NCI-H2196 (cell line): ENCODE data around the gene SYCP2.
A peak's percentile ranks its signal among the peaks of the same experiment; 100 is the strongest.

Source experiments
- DNase-seq: peaks from one replicate; lab custom pipeline; 2025; ENCODE audit not compliant: unreplicated experiment; lab: John Stamatoyannopoulos, UW

SYCP2 gene

GRCh38 chr20:59945731-59946130 is 12.3 kb upstream of the SYCP2 start:
- no peak for DNase-seq

GRCh38 chr20:59945175-59945574 is 11.7 kb upstream of the SYCP2 start:
- no peak for DNase-seq

- no peak for DNase-seq
Observed at GRCh38 chr20:59944726-59945125, 11.3 kb upstream of the SYCP2 start.

GRCh38 chr20:59942245-59942644 is 8.8 kb upstream of the SYCP2 start:
- no peak for DNase-seq

- no peak for DNase-seq
Observed at GRCh38 chr20:59940956-59941294, 7.5 kb upstream of the SYCP2 start.

- peak; percentile 93 for DNase-seq
Observed at GRCh38 chr20:59940129-59940955, 6.9 kb upstream of the SYCP2 start, which contains the start of the genes FAM217B and PPP1R3D. TSS of gene FAM217B (plus strand) at chr20:59940389. CDS start at chr20:59943944, 3,555 bp downstream. TSS of gene PPP1R3D (minus strand) at chr20:59940305. CDS start at chr20:59939931, 374 bp downstream.

- no peak for DNase-seq
Observed at GRCh38 chr20:59939879-59940128, 6.4 kb upstream of the SYCP2 start.

GRCh38 chr20:59939052-59939878 is 5.8 kb upstream of the SYCP2 start:
- DNase-seq = no peak

GRCh38 chr20:59938696-59939051 is 5.2 kb upstream of the SYCP2 start:
- no peak for DNase-seq

GRCh38 chr20:59938221-59938620 is 4.8 kb upstream of the SYCP2 start:
- DNase-seq = no peak

GRCh38 chr20:59937150-59937549 is 3.7 kb upstream of the SYCP2 start:
- DNase-seq = no peak

GRCh38 chr20:59936409-59936808 is 3.0 kb upstream of the SYCP2 start:
- DNase-seq = no peak

GRCh38 chr20:59935457-59936185 is 2.2 kb upstream of the SYCP2 start:
- no peak for DNase-seq

GRCh38 chr20:59933849-59934585 is 580 bp upstream of the SYCP2 start:
- peak; percentile 37 for DNase-seq

GRCh38 chr20:59932616-59933295 is 681 bp downstream of the SYCP2 start:
- DNase-seq = no peak

- no peak for DNase-seq
Observed at GRCh38 chr20:59931511-59932312, 1.7 kb downstream of the SYCP2 start.

- peak; percentile 33 for DNase-seq
Observed at GRCh38 chr20:59925899-59926298, 7.5 kb downstream of the SYCP2 start.

GRCh38 chr20:59925359-59925758 is 8.1 kb downstream of the SYCP2 start:
- no peak for DNase-seq

GRCh38 chr20:59923514-59923913 is 9.9 kb downstream of the SYCP2 start:
- no peak for DNase-seq

- no peak for DNase-seq
Observed at GRCh38 chr20:59920944-59921343, 12.5 kb downstream of the SYCP2 start.
